GM18499 (cell line): ENCODE results near the gene ARID3B.
A peak's percentile ranks its signal among the peaks of the same experiment; 100 is the strongest.
"Not testable (repeated sequence)": the region's sequence is repeated elsewhere in the genome, so short reads cannot be mapped to it uniquely, and the experiment has no call there.

Source experiments
- ATAC-seq: cut with Tn5 transposase; IDR thresholded peaks from one replicate; pipeline ENCODE4 v1.9.1; 2021; ENCODE audit warnings: moderate number of reproducible peaks; ENCODE audit not compliant: insufficient read depth, unreplicated experiment

The ARID3B gene

DNA sequence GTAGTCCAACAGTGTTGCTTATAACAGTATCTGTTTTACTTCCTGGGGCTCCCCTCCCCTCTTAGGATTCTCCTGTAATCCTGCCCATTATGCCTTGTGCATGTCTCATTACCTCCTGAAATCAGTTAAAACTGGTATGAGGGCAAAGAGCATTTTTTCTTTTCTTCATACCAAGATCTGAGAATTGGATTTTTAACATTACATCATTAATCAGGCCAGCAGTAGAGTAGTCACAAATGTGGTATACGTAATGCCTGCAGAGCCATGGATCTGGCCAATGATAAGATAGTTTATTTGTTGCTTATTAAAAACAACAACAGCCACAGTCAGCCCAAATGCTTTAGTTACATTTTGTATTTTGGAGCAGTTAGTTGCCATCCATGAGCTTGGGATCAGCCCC lies 23.2 kb downstream of the ARID3B start:
- no peak for ATAC-seq

DNA sequence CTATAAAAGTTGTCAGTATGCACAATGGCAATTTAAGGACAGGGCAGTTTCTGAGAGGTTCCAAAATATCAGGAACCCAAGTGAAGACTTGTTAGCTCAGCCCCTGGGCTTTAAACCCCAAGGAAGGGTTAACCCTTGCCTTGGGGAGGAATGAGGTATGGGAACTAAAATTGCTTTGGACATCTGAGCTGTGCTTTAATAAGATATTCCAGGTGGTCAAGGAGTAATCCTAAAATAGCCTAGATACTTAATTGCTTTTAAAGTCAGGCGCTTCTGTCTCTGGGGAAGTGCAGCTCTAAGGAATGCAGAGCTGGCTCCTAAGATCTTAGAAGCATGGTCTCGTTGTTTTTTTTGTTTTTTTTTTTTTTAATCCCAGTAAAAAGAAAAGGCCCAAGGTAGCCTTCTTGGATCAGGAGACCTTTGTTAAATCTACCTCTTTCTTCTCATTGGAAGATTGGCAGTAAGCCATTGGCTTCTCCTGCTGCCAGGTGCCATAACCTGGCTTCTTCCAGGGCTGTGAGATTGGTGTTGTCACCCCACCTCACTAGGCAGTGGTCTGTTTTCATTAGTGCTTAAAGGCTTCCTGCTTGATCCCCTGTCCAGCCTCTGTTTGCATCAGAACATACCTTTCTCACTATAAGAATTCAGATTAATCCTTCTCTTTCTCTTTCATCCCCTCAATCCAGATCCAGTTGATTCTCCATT lies 24.5 kb downstream of the ARID3B start:
- no peak for ATAC-seq

- ATAC-seq = no peak
Measured at GRCh38 chr15:74568594-74568993, 27.6 kb downstream of the ARID3B start.

DNA sequence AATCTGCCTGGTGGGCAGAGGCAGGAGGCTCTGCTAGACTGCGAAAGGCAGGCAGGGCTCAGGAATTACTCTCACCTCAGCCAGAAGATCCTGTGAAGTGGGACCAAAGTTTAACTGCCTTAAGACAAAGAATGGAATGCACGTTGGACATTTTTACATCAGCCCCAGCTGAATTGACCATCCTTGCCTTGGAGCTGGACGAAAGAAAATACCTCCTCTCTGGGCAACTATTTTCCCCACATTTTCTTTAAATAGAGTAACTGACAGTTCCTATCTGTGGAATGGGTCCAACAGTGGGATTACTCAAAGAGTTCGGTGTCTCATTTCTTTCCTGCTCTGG lies 28.7 kb downstream of the ARID3B start:
- ATAC-seq = no peak

DNA sequence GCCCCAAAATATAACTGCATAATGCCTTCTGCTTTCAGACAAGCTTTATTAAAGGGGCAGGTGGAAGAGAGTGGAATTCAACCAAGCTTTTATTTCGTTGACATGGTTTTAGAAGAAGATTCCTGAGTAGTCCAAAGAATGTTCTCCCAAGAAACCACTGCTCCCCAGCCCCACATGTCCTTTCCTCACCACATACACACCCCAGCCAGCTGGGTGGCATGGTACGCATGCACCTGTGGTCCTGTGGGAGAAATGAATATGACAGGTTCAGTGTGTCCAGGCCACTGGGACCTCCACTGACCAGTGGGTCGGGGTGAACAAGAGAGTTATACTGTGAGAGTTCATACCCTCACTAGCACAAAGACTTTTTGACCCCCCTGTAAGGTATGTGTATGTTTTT lies 30.2 kb downstream of the ARID3B start:
- ATAC-seq = no peak

- ATAC-seq = no peak
Measured at GRCh38 chr15:74573987-74574386, 33.0 kb downstream of the ARID3B start.

DNA sequence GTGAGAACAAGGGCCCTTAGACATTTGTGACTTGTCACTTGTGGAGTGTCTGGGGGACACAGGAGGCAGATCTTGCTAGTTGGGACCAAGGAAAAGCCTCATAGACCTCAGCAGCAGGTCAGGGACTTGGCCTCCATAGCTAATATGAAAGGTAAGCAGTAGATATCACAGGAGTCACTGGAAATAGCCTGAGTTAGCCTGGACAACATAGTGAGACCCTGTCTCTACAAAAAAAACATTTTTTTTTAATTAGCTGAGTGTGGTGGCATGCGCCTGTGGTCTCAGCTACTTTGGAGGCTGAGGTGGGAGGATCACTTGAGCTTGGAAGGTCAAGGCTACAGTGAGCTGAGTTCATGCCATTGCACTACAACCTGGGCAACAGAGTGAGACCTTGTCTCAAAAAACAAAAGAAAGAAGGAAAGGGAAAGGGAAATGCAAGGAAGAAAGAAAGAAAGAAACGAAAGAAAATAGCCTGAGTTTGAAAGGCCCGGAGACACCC lies 37.5 kb downstream of the ARID3B start:
- no peak for ATAC-seq

GRCh38 chr15:74579001-74579400 lies 38.0 kb downstream of the ARID3B start:
- ATAC-seq = no peak

DNA sequence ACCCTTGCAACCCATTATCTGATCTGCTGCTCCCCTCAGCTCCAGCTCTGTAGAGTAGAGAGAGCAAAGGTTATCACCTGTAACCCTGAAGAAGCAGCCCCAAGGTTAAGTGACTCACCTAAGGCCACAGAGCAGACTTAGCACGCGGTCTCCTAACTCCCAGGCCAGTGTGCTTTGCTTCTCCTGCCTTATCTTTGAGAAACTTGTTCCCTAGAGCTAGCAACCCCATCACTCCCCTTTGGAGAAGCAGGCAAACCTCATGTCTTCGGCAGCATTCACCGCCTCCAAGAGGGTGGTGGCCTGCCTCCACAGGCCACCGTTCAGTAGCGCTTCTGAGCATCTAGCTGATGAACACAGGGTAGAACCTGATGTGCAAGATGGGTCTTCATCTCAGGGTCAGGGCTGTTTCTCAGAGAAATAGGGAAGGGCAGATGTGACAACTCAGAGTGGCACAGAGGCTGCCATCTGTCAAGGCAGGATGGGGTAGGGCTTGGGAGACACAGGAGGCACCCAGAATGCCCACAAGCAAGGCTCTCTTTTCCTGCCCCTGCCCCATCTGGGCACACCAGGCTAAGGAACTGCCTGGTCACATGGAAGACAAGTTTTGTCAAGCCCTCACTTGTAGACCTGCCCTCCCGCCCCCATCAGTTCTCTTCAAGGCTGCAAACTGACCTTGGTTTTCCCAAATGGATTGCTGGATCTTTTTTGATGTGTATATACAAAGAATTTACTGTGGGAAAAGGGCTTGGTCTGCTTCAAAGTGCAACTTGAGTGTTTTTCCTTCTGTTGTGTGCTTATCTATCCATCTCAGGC lies 39.7 kb downstream of the ARID3B start:
- ATAC-seq = no peak

DNA sequence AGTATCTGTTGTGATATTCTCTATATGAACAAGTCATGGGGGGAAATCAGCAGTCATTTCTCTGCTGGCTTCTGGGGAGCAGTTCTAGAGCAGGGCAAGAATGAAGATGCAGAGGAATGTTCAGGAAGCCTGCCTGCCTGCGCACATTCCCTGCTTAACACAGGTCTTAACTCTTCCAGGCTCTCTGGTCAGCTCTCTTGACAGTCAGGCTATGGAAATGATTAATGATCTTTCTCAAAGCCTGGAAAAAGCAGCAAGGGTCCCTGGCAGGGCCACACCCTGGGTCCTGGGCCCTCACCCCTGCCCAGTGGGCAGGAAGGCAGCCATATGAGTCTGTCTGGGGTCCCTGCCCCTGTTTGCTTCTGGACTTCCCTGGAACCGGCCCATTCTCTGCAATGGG lies 43.2 kb downstream of the ARID3B start:
- ATAC-seq = no peak

GRCh38 chr15:74584779-74585178 lies 43.8 kb downstream of the ARID3B start:
- no peak for ATAC-seq

GRCh38 chr15:74585191-74585590 lies 44.2 kb downstream of the ARID3B start:
- no peak for ATAC-seq

DNA sequence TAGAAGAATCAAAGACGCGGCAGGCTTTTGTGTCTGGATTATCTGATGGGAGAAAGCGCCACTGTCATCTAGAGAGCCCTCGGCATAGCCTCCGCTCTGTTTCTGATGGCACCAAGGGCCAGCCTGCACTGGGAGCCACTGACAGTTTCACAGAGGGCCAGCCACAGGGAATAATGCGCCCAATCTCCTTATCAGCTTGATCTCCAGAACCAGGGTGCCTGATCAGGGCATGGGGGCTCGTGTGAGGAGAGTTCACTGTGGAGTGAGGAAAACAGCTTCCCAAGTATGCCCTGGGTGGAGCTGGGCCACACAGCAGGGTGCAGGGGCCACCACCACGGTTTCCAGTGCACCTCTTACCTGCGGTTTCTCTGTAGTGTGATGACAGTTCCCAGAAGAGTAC lies 44.8 kb downstream of the ARID3B start:
- no peak for ATAC-seq

GRCh38 chr15:74589826-74590225 lies 48.8 kb downstream of the ARID3B start:
- no peak for ATAC-seq

GRCh38 chr15:74592222-74592621 lies 51.2 kb downstream of the ARID3B start:
- ATAC-seq = no peak

- no peak for ATAC-seq
Measured at GRCh38 chr15:74593122-74593521, 52.1 kb downstream of the ARID3B start.

GRCh38 chr15:74594455-74594854 lies 53.4 kb downstream of the ARID3B start:
- ATAC-seq = no peak

DNA sequence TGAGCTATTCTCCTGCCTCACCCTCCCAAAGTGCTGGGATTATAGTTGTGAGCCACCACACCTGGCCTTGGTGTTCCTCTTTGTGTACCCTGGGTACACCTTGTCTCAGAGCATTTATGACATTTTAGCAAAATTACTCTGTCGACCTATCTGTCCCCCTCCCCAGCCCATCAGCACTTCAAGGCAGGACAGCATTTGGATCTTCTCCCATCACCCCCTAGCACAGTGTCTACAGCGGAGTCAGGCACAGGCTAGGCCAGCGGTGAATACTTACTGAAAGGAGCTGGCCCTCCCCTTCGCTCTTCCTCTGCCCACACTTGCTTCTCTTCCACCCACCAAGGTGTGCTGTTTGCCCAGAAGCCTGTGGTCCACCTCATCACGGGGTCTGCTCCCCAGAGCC lies 54.3 kb downstream of the ARID3B start:
- ATAC-seq = no peak

DNA sequence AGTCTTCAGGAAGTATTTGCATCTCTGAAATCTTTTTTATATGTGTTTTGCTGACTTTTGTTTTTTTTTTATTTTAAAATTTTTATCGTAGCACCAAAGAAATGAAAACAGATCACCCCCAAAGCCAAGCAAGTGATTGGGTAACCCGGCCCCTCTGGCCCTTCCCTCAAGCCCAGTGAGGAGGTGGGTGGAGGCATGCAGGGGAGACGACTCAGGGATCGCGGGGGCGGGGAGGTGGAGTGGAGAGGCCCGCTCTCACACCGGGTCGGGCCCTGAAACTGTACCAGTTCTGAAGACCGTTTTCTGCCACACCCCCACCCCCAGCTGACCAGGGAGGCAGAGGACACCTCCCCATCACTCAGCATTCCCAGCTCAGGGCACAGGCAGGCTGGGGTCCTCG lies 55.7 kb downstream of the ARID3B start:
- ATAC-seq = not testable (repeated sequence)

DNA sequence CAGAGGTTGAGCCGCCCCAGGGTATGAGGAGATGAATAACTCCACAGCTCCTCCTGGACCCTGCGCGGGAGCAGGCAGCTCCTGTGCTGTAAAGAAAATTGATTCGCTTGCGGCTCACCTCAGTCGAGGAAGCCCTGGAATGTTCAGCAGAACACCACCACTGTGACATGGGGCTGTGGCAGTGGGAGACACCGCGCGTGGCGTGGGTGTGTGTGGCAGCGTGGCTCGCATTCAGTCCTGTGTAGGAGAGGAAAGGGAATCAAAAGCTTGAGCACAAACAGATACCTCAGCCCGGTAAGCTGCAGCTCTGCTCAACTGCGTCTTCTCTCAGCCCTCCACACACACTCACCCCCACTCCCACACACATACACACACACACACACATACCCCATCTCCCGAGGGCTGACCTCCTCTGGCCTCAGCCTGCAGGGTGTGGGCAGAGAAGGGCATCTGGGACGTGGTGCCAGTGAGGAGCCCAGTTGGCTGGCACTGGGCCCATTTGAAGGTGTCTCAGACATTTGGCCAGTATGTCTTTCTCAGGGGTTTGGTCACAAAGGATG lies 56.2 kb downstream of the ARID3B start:
- ATAC-seq = not testable (repeated sequence)

DNA sequence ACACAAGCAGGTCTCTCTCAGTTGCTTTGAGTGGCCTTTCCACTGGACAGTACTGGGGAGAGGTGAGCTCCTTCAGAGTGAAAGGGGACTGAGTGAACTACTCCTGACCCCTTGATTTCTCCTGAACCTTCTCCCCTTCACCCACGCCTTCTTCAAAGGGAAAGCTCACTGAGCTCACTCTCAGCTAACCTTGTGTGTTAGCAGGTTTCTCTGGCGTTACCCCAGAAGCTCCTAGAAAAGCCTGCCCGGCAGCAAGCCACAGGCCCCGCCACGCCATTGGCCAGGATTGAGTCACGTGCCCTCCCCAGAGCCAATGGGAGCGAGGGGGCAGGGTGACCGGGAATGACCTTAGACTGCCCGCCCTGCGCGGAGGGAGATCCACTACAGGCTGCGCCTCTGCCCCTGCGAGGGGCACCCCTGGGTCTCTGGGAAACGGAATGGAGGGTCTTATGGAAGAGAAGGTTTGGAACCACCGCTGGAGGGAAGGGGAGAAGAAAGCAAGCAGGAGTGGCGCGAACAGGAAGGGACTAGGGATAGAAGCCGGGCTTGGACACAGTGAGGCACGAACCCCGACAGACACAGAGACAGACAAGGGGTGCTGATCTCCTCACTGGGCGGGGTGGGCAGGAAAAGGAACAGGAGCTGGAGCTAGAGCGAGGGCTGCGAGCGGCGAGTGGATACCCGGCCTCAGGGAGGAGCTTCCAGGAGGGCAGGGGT lies 57.3 kb downstream of the ARID3B start:
- peak; percentile 75 for ATAC-seq
